GM12878 (cell line): ENCODE data around the gene GPR176. TPM values are rescaled to one million over a fixed set of nuclear protein-coding genes. Genes with fewer than 3 reads are reported as not detected.

Experiments
- ATAC-seq: fragments of 200-7000 bp; cut with Tn5 transposase; 3 replicates; pipeline ENCODE4 v1.9.1; 2020; ENCODE audit warnings: mild to moderate bottlenecking, moderate library complexity
- BruUV-seq: library from RNA; stranded (reverse); fragments of 400-500 nt; replicated peaks from 2 replicates; lab custom pipeline; 2021; lab: Mats Ljungman, UMichigan
- CTCF ChIA-PET: fragments of 300-600 bp; sonication (Branson Sonifier 250); formaldehyde crosslinking; extraction: SDS; loops from one replicate; lab custom pipeline; 2021; ENCODE audit warnings: inconsistent platforms; lab: Yijun Ruan, JAX
- POLR2A ChIA-PET: fragments of 350-600 bp; formaldehyde crosslinking; extraction: SDS; loops from one replicate; lab custom pipeline; 2021; ENCODE audit warnings: inconsistent platforms; lab: Charles Lee
- RAD21 ChIA-PET: fragments of 300-600 bp; sonication (Branson Sonifier 250); formaldehyde crosslinking; loops from one replicate; lab custom pipeline; 2023; ENCODE audit warnings: antibody characterized with exemption; ENCODE audit not compliant: unreplicated experiment; lab: Charles Lee
- SMC1A ChIA-PET: fragments of 300-600 bp; sonication (Branson Sonifier 250); formaldehyde crosslinking; loops from one replicate; lab custom pipeline; 2023; ENCODE audit not compliant: unreplicated experiment, uncharacterized antibody; lab: Charles Lee
- DNase-seq: peaks from one replicate; pipeline ENCODE4 v3.0.0-alpha.2; 2011; ENCODE audit warnings: low read depth, low spot score
- FAIRE-seq: peaks from 3 replicates; lab custom pipeline; 2011; peaks lifted over from hg19 to GRCh38; lab: Jason Lieb, UNC
- H2AFZ ChIP-seq: 2 replicates; pipeline ENCODE4 v1.6.0; 2011; ENCODE audit warnings: low read depth, low read length, control low read depth; ENCODE audit not compliant: control insufficient read depth
- H3K27ac ChIP-seq: 2 replicates; pipeline ENCODE4 v1.5.1; 2011; ENCODE audit warnings: control low read depth; ENCODE audit not compliant: control insufficient read depth, insufficient read depth
- H3K27me3 ChIP-seq, 2 experiments: replicated peaks in 1 of 2; 2 replicates each; pipeline versions ENCODE4 v1.6.0 to v1.6.1; 2011; ENCODE audit warnings: low read length in 1 of 2; ENCODE audit not compliant: control insufficient read depth in 2 of 2, insufficient read depth in 2 of 2
- H3K36me3 ChIP-seq, 2 experiments: 2 replicates each; pipeline ENCODE4 v1.5.1; 2011; ENCODE audit warnings: low read length in 1 of 2; ENCODE audit not compliant: control insufficient read depth in 2 of 2, insufficient read depth in 2 of 2
- H3K4me1 ChIP-seq: 2 replicates; pipeline ENCODE4 v1.6.1; 2011; ENCODE audit warnings: mild to moderate bottlenecking, low read length, moderate library complexity, mixed read lengths; ENCODE audit not compliant: control insufficient read depth, insufficient read depth
- H3K4me2 ChIP-seq: 2 replicates; pipeline ENCODE4 v1.6.0; 2011; ENCODE audit warnings: control low read depth; ENCODE audit not compliant: control insufficient read depth, insufficient read depth
- H3K4me3 ChIP-seq: fragments of 200-600 bp; sonication (generic); 2 replicates; pipeline ENCODE4 v1.5.1; 2016
- H3K79me2 ChIP-seq: 2 replicates; pipeline ENCODE4 v1.6.0; 2011; ENCODE audit warnings: low read length; ENCODE audit not compliant: control insufficient read depth, insufficient read depth
- H3K9ac ChIP-seq: 2 replicates; pipeline ENCODE4 v1.8.0; 2011; ENCODE audit warnings: low read length, control low read depth, mixed read lengths; ENCODE audit not compliant: control insufficient read depth, insufficient read depth
- H3K9me3 ChIP-seq: replicated peaks from 3 replicates; pipeline ENCODE4 v1.5.1; 2011; ENCODE audit warnings: mild to moderate bottlenecking, low read length; ENCODE audit not compliant: control insufficient read depth, insufficient read depth
- H4K20me1 ChIP-seq: 2 replicates; pipeline ENCODE4 v1.6.0; 2011; ENCODE audit not compliant: control insufficient read depth, insufficient read depth
- ATF2 ChIP-seq: IDR thresholded peaks from 2 replicates; pipeline ENCODE4 v1.6.1; 2012; ENCODE audit warnings: low read length, inconsistent platforms
- CBX5 ChIP-seq: sonication (generic); IDR thresholded peaks from 2 replicates; pipeline ENCODE4 v1.6.1; 2016; ENCODE audit warnings: low read depth, moderate library complexity, mild to moderate bottlenecking, inconsistent platforms
- E2F4 ChIP-seq: IDR thresholded peaks from 2 replicates; pipeline ENCODE4 v1.6.1; 2012; ENCODE audit warnings: low read depth, low read length, improper control_type of control experiment
- EZH2 ChIP-seq: IDR thresholded peaks from 2 replicates; pipeline ENCODE4 v1.6.1; 2012; ENCODE audit warnings: low read depth, mild to moderate bottlenecking, control low read depth, inconsistent platforms, low read length, borderline replicate concordance; ENCODE audit not compliant: control insufficient read depth
- IRF3 ChIP-seq: fragments of 450-650 bp; IDR thresholded peaks from 2 replicates; pipeline ENCODE4 v1.6.1; 2014; ENCODE audit warnings: mild to moderate bottlenecking
- PAX5 ChIP-seq: IDR thresholded peaks from 2 replicates; pipeline ENCODE4 v1.6.1; 2011; ENCODE audit warnings: low read depth, low read length, borderline replicate concordance
- RAD21 ChIP-seq: IDR thresholded peaks from 2 replicates; pipeline ENCODE4 v1.6.1; 2011; ENCODE audit warnings: mild to moderate bottlenecking, low read depth, low read length, moderate library complexity; ENCODE audit not compliant: insufficient read depth
- TCF3 ChIP-seq: IDR thresholded peaks from 2 replicates; pipeline ENCODE4 v1.6.1; 2012; ENCODE audit warnings: low read depth, mild to moderate bottlenecking, low read length, borderline replicate concordance; ENCODE audit not compliant: insufficient read depth
- WGBS: methylation state at CpG from one replicate; pipeline ENCODE4 v1.1.6; 2016; ENCODE audit warnings: low lambda C conversion rate; ENCODE audit not compliant: insufficient replicate concordance, insufficient coverage; ENCODE audit errors: missing lambda C conversion rate; 5-methylcytosine and 5-hydroxymethylcytosine counted together
- in situ Hi-C: fragments of 300-500 bp; cut with MboI; formaldehyde crosslinking; loops from 9 replicates; pipeline ENCODE4 v1.14.3; 2018; ENCODE audit warnings: mixed read lengths
- intact Hi-C: fragments of 100-400 bp; cut with micrococcal nuclease; formaldehyde crosslinking; loops from one replicate; pipeline ENCODE4 v1.14.2; 2022; ENCODE audit not compliant: unreplicated experiment
- polyA plus RNA-seq, 11 experiments: library from polyadenylated mRNA; depleted of rRNA in 4 of 11; unstranded in 6 of 11; stranded (reverse) in 5 of 11; fragments of >200 nt; fragmentation: Nextera tagmentation in 4 of 11; fragmentation: Illumina TruSeq in 1 of 11; extraction: Ambion mirVana in 4 of 11; extraction: Trizol in 1 of 11; gene quantifications; 1 replicate in 1 of 11; 2 replicates in 10 of 11; pipeline versions ENCODE4 v1.2.1 to v1.2.3, GENCODE V29; 2011 to 2016; ENCODE audit warnings: inconsistent platforms in 2 of 11, missing spikeins in 2 of 11, low read depth in 1 of 11
- total RNA-seq, 4 experiments: library from RNA; depleted of rRNA in 3 of 4; stranded (reverse); fragments of >200 nt in 3 of 4; fragmentation: Illumina TruSeq in 1 of 4; extraction: Trizol in 1 of 4; gene quantifications; 2 replicates each; pipeline versions ENCODE4 v1.2.1 to v1.2.3, GENCODE V29; 2013 to 2021

Gene GPR176
- total and polyA plus RNA-seq, 10 of the 15 experiments (the other 5 are each of a cell fraction or from before 2014, with no cell fraction given) = 0.02 to 0.33 (median 0.16) TPM; not detected in 4

- Histone ChIP-seq H3K4me3 (no peak overlapping the region), H3K9ac (no peak overlapping the region), H3K36me3 (peaks cover 0 to 8% of the 10 kb centered on the region in 2 experiments; a peak in 2 of 4 replicates), H3K27me3 (no peaks in the 10 kb centered on the region), H3K79me2 (peaks cover 25% of the 10 kb centered on the region), H3K4me2 (peak overlapping the region; percentile 39; the same call in 1 of the 2 replicates), H3K9me3 (no peaks in the 10 kb centered on the region), H4K20me1 (no peaks in the 10 kb centered on the region), H3K27ac (no peak overlapping the region), H2AFZ (no peak overlapping the region), H3K4me1 (peaks cover 12% of the 10 kb centered on the region)
- in situ Hi-C loops = loop anchor here (10.0 kb wide), 1 partner anchor 168 kb away; the partner anchor contains the start of gene BMF
- intact Hi-C loops = loop anchor here (10.0 kb wide), 1 partner anchor 168 kb away; the partner anchor contains the start of gene BMF
- no TSS peak for BruUV-seq
- no peak for DNase-seq
- FAIRE-seq = no peak
- SMC1A ChIA-PET = interaction anchor here (0.7 to 5.7 kb wide), 4 partner anchors 13 to 171 kb away, joined by 3 to 65 read pairs (median 4); partner anchors contain the start of gene GPR176
- ATAC-seq = no peak
- RAD21 ChIA-PET = no interaction called here
- POLR2A ChIA-PET = no interaction called here
- CTCF ChIA-PET = interaction anchor here (0.8 to 2.6 kb wide), 5 partner anchors 12 to 1325 kb away, joined by 3 to 10 read pairs (median 5); no protein-coding TSS in a partner anchor
- no peak for TF ChIP-seq EZH2
- TF ChIP-seq RAD21 = no peak
- no peak for TF ChIP-seq IRF3
- no peak for TF ChIP-seq PAX5
- no peak for TF ChIP-seq CBX5
- TF ChIP-seq E2F4 = no peak
- TF ChIP-seq TCF3 = no peak
- TF ChIP-seq ATF2 = no peak
- WGBS = 79% methylated on average over 3 of the region's 3 CpGs
Observed at GRCh38 chr15:39936681-39937080, 16.6 kb upstream of the GPR176 start.
